Neural cell (in vitro differentiated cells): Measurements from ENCODE around the gene NIPA2. TPM values are rescaled to one million over a fixed set of nuclear protein-coding genes. Genes with fewer than 3 reads are reported as not detected.

Experiments
- H2AFZ ChIP-seq: fragments of 200-600, 300-800 bp; sonication (generic), shearing (Covaris generic); 2 replicates; pipeline ENCODE4 v1.6.0; 2014; ENCODE audit warnings: low read depth, mild to moderate bottlenecking, antibody characterized with exemption, low read length, moderate library complexity
- H3F3A ChIP-seq: fragments of 200-600 bp; shearing (Covaris generic); 2 replicates; pipeline ENCODE4 v1.6.1; 2016; ENCODE audit warnings: mild to moderate bottlenecking, moderate library complexity, mixed read lengths, antibody characterized with exemption, low read length; ENCODE audit not compliant: insufficient read depth, poor library complexity, severe bottlenecking
- H3K27ac ChIP-seq: fragments of 200-600, 300-800 bp; sonication (generic), shearing (Covaris generic); 2 replicates; pipeline ENCODE4 v1.5.1; 2014; ENCODE audit warnings: mild to moderate bottlenecking, low read length, moderate library complexity
- H3K27me3 ChIP-seq: fragments of 300-800, 200-600 bp; sonication (generic), shearing (Covaris generic); 2 replicates; pipeline ENCODE4 v1.6.0; 2014; ENCODE audit warnings: mild to moderate bottlenecking, low read depth, low read length, moderate library complexity; ENCODE audit not compliant: insufficient read depth
- H3K36me3 ChIP-seq: fragments of 300-800, 200-600 bp; sonication (generic), shearing (Covaris generic); 2 replicates; pipeline ENCODE4 v1.5.1; 2014; ENCODE audit warnings: mild to moderate bottlenecking, antibody characterized with exemption, low read length, moderate library complexity; ENCODE audit not compliant: insufficient read depth
- H3K4me2 ChIP-seq: fragments of 300-800, 200-600 bp; sonication (generic), shearing (Covaris generic); 2 replicates; pipeline ENCODE4 v1.6.0; 2014; ENCODE audit warnings: mild to moderate bottlenecking, low read length
- H3K4me3 ChIP-seq: fragments of 300-800, 200-600 bp; sonication (generic), shearing (Covaris generic); 2 replicates; pipeline ENCODE4 v1.5.1; 2014; ENCODE audit warnings: mild to moderate bottlenecking, low read length, moderate library complexity
- H3K79me2 ChIP-seq: fragments of 200-600 bp; shearing (Covaris generic); replicated peaks from 2 replicates; pipeline ENCODE4 v1.6.0; 2014; ENCODE audit warnings: mild to moderate bottlenecking, low read length, moderate library complexity; ENCODE audit not compliant: insufficient read depth
- H3K9ac ChIP-seq: fragments of 300-800, 200-600 bp; sonication (generic), shearing (Covaris generic); 2 replicates; pipeline ENCODE4 v1.6.1; 2016; ENCODE audit warnings: mild to moderate bottlenecking, low read length, mixed read lengths
- H3K9me2 ChIP-seq: fragments of 200-600 bp; shearing (Covaris generic); 2 replicates; pipeline ENCODE4 v1.6.1; 2016; ENCODE audit warnings: mild to moderate bottlenecking, low read length, mixed read lengths; ENCODE audit not compliant: insufficient read depth
- H3K9me3 ChIP-seq: fragments of 200-600, 300-800 bp; sonication (generic), shearing (Covaris generic); 2 replicates; pipeline ENCODE4 v1.6.1; 2016; ENCODE audit warnings: mild to moderate bottlenecking, mixed run types, low read length, moderate library complexity, mixed read lengths
- H4K20me1 ChIP-seq: fragments of 200-600 bp; shearing (Covaris generic); 2 replicates; pipeline ENCODE4 v1.6.1; 2016; ENCODE audit warnings: mild to moderate bottlenecking, mixed run types; ENCODE audit not compliant: insufficient read depth
- CTCF ChIP-seq: fragments of 450-650 bp; IDR thresholded peaks from 2 replicates; pipeline ENCODE4 v1.5.1; 2014; ENCODE audit warnings: antibody characterized with exemption, mild to moderate bottlenecking, moderate library complexity; ENCODE audit not compliant: poor library complexity, severe bottlenecking
- EP300 ChIP-seq: fragments of 450-650 bp; conservative IDR thresholded peaks from 2 replicates; pipeline ENCODE4 v1.6.1; 2014; ENCODE audit warnings: antibody characterized with exemption, mild to moderate bottlenecking, moderate library complexity; ENCODE audit not compliant: poor library complexity, severe bottlenecking
- EZH2 ChIP-seq: fragments of 200-600, 300-800 bp; shearing (Covaris generic), sonication (generic); IDR thresholded peaks from 2 replicates; pipeline ENCODE4 v1.6.1; 2014; ENCODE audit warnings: antibody characterized with exemption, low read length, borderline replicate concordance, mild to moderate bottlenecking; ENCODE audit not compliant: insufficient read depth, poor library complexity, severe bottlenecking
- MXI1 ChIP-seq: fragments of 450-650 bp; conservative IDR thresholded peaks from 2 replicates; pipeline ENCODE4 v1.6.1; 2014; ENCODE audit warnings: antibody characterized with exemption, mild to moderate bottlenecking; ENCODE audit not compliant: poor library complexity, severe bottlenecking
- POLR2AphosphoS5 ChIP-seq: IDR thresholded peaks from 2 replicates; pipeline ENCODE4 v1.6.1; 2012
- RAD21 ChIP-seq: fragments of 450-650 bp; conservative IDR thresholded peaks from 2 replicates; pipeline ENCODE4 v1.6.1; 2014; ENCODE audit warnings: antibody characterized with exemption, mild to moderate bottlenecking, moderate library complexity
- REST ChIP-seq: IDR thresholded peaks from 2 replicates; pipeline ENCODE4 v1.6.1; 2012; ENCODE audit warnings: borderline replicate concordance
- SMC3 ChIP-seq: fragments of 450-650 bp; conservative IDR thresholded peaks from 2 replicates; pipeline ENCODE4 v1.6.1; 2014; ENCODE audit warnings: antibody characterized with exemption, mild to moderate bottlenecking, moderate library complexity; ENCODE audit not compliant: poor library complexity
- TAF1 ChIP-seq: IDR thresholded peaks from 2 replicates; pipeline ENCODE4 v1.6.1; 2012; ENCODE audit warnings: low read depth
- polyA plus RNA-seq: library from polyadenylated mRNA; depleted of rRNA; stranded (reverse); fragments of >200 nt; gene quantifications from 2 replicates; pipeline ENCODE4 v1.2.3, GENCODE V29; 2014

The NIPA2 gene
- polyA plus RNA-seq, 1 donor from 2014 or later: 52.6 TPM

GRCh38 chr15:22888120-22888859, 49.8 kb downstream of the NIPA2 start:
- Histone ChIP-seq H2AFZ (no peak overlapping the region), H3K9me3 (no peaks in the 10 kb centered on the region)
- TF ChIP-seq CTCF (no peak), TAF1 (no peak), EP300 (no peak), SMC3 (no peak), REST (no peak), POLR2AphosphoS5 (no peak), EZH2 (no peak), MXI1 (no peak), RAD21 (no peak)

GRCh38 chr15:22889146-22889818, 50.8 kb downstream of the NIPA2 start:
- no peak overlapping the region for H3K4me3 ChIP-seq
- H3K36me3 ChIP-seq: no peaks in the 10 kb centered on the region
- H3K4me2 ChIP-seq: no peak overlapping the region
- H3K9me3 ChIP-seq: no peaks in the 10 kb centered on the region
- no peak overlapping the region for H3K9ac ChIP-seq
- H3F3A ChIP-seq: no peaks in the 10 kb centered on the region
- H3K27ac ChIP-seq: no peak overlapping the region
- no peaks in the 10 kb centered on the region for H4K20me1 ChIP-seq
- TF ChIP-seq EP300: no peak
- no peak for TF ChIP-seq SMC3
- TF ChIP-seq CTCF: no peak
- TF ChIP-seq MXI1: no peak
- TF ChIP-seq EZH2: no peak
- TF ChIP-seq POLR2AphosphoS5: no peak
- TF ChIP-seq RAD21: no peak
- TF ChIP-seq REST: no peak
- no peak for TF ChIP-seq TAF1
- no peak overlapping the region for H2AFZ ChIP-seq
- H3K79me2 ChIP-seq: no peaks in the 10 kb centered on the region
- no peaks in the 10 kb centered on the region for H3K9me2 ChIP-seq
- no peaks in the 10 kb centered on the region for H3K27me3 ChIP-seq

More at GRCh38 chr15:22888120-22888859, 49.8 kb downstream of the NIPA2 start:
- H3K9ac ChIP-seq: no peak overlapping the region
- no peaks in the 10 kb centered on the region for H3K9me2 ChIP-seq
- H3K27ac ChIP-seq: no peak overlapping the region
- no peak overlapping the region for H3K4me2 ChIP-seq
- H3K36me3 ChIP-seq: no peaks in the 10 kb centered on the region
- no peaks in the 10 kb centered on the region for H3K27me3 ChIP-seq
- no peaks in the 10 kb centered on the region for H4K20me1 ChIP-seq
- H3F3A ChIP-seq: no peaks in the 10 kb centered on the region
- H3K79me2 ChIP-seq: no peaks in the 10 kb centered on the region
- H3K4me3 ChIP-seq: no peak overlapping the region
